Small intestine (tissue), 7 donors: Measurements from ENCODE around the gene CD248. TPM values are rescaled to one million over a fixed set of nuclear protein-coding genes. Genes with fewer than 3 reads are reported as not detected.
A peak's percentile ranks its signal among the peaks of the same experiment; 100 is the strongest.
"Not testable (repeated sequence)": the region's sequence is repeated elsewhere in the genome, so short reads cannot be mapped to it uniquely, and the experiment has no call there.

Experiments used
- DNase-seq, 2 donors: peaks; one replicate each; pipeline versions ENCODE4 v3.0.0 to v3.0.0-alpha.2; 2013
- FAIRE-seq: peaks from 2 replicates; lab custom pipeline; 2012; peaks lifted over from hg19 to GRCh38; lab: Jason Lieb, UNC
- H3K27ac ChIP-seq, 3 donors: one replicate each; pipeline ENCODE4 v1.5.1; 2013; ENCODE audit warnings: low read length in 2 of 3, mild to moderate bottlenecking in 2 of 3, control low read depth in 1 of 3, inconsistent platforms in 1 of 3, low read depth in 1 of 3, moderate library complexity in 1 of 3
- H3K27me3 ChIP-seq, 3 donors: one replicate each; pipeline ENCODE4 v1.6.1; 2013; ENCODE audit warnings: low read length in 3 of 3, inconsistent platforms in 1 of 3; ENCODE audit not compliant: control insufficient read depth in 3 of 3, insufficient read depth in 3 of 3
- H3K36me3 ChIP-seq, 3 donors: one replicate each; pipeline ENCODE4 v1.6.1; 2013; ENCODE audit warnings: low read length in 3 of 3, inconsistent platforms in 1 of 3, low read depth in 1 of 3, mild to moderate bottlenecking in 1 of 3, moderate library complexity in 1 of 3; ENCODE audit not compliant: control insufficient read depth in 3 of 3, insufficient read depth in 2 of 3
- H3K4me1 ChIP-seq, 3 donors: one replicate each; pipeline ENCODE4 v1.6.1; 2013; ENCODE audit warnings: low read length in 2 of 3, inconsistent platforms in 1 of 3, low read depth in 1 of 3, mild to moderate bottlenecking in 1 of 3, moderate library complexity in 1 of 3; ENCODE audit not compliant: control insufficient read depth in 3 of 3, insufficient read depth in 2 of 3
- H3K4me3 ChIP-seq, 3 donors: one replicate each; pipeline ENCODE4 v1.5.1; 2013; ENCODE audit warnings: low read length in 3 of 3, control low read depth in 1 of 3, inconsistent platforms in 1 of 3, low read depth in 1 of 3, mild to moderate bottlenecking in 1 of 3, moderate library complexity in 1 of 3
- H3K9me3 ChIP-seq, 2 donors: one replicate each; pipeline ENCODE4 v1.6.1; 2013; ENCODE audit warnings: low read depth in 1 of 2, low read length in 1 of 2; ENCODE audit not compliant: control insufficient read depth in 2 of 2, insufficient read depth in 1 of 2
- WGBS, 3 donors: extraction: QIAGEN DNeasy Blood & Tissue Kit; methylation state at CpG; one replicate each; pipeline ENCODE4 v1.1.7; 2013; 5-methylcytosine and 5-hydroxymethylcytosine counted together
- polyA plus RNA-seq, 4 donors: library from polyadenylated mRNA; stranded (reverse) in 3 of 4; unstranded in 1 of 4; fragments of 200-250 nt in 3 of 4; fragments of 120-200 nt in 1 of 4; gene quantifications; one replicate each; pipeline versions ENCODE4 v1.2.1 to v1.2.3, GENCODE V29; 2013
- donor health status: healthy with polysubstance abuse.
- donor health status: control.
- donor health status: control.
- donor health status: Bipolar disorder and iron deficiency.
- donor health status: healthy.

Gene CD248
- polyA plus RNA-seq, 4 donors: 1.6 to 35.7 (median 19.1) TPM; not detected in 1

DNA sequence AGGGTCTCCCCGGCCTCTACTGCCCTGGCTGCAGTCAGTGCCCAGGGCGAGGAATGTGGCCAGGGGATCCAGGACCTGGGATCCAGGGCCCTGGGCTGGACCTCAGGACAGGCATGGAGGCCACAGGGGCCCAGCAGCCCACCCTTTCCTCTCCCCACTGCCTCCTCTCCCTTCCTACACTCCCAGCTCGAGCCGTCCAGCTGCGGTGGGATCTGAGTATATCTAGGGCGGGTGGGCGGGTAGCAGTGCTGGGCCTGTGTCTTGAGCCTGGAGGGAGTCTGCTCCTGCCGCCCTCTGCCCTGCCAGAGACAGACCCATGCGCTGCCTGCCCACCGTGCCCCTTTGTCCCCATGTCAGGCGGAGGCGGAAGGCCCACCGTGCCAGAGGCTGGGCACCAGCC lies 40.2 kb downstream of the CD248 start:
- not testable (repeated sequence) for H3K4me1 ChIP-seq, H3K4me3 ChIP-seq, H3K27ac ChIP-seq, FAIRE-seq, H3K9me3 ChIP-seq, DNase-seq
- Histone ChIP-seq H3K36me3 (peaks cover 12 to 59% (median 29%) of the 10 kb centered on the region in 3 donors), H3K27me3 (peaks cover 0 to 14% (median 0%) of the 10 kb centered on the region in 3 donors)
- 82 to 94% (median 87%) methylated on average over 7 to 13 of the region's 13 CpGs for WGBS, 3 donors

DNA sequence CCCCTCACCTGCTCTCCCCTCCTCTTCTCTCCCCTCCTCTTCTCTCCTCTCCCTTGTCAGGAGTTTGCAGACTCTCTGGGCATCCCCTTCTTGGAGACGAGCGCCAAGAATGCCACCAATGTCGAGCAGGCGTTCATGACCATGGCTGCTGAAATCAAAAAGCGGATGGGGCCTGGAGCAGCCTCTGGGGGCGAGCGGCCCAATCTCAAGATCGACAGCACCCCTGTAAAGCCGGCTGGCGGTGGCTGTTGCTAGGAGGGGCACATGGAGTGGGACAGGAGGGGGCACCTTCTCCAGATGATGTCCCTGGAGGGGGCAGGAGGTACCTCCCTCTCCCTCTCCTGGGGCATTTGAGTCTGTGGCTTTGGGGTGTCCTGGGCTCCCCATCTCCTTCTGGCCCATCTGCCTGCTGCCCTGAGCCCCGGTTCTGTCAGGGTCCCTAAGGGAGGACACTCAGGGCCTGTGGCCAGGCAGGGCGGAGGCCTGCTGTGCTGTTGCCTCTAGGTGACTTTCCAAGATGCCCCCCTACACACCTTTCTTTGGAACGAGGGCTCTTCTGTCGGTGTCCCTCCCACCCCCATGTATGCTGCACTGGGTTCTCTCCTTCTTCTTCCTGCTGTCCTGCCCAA lies 40.7 kb downstream of the CD248 start:
- peaks cover 0 to 6% (median 1%) of the 10 kb centered on the region in 3 donors for H3K4me1 ChIP-seq
- H3K36me3 ChIP-seq: peaks cover 12 to 62% (median 29%) of the 10 kb centered on the region in 3 donors
- H3K4me3 ChIP-seq: no peak overlapping the region
- 86 to 90% (median 88%) methylated on average over 14 of the region's 14 CpGs for WGBS, 3 donors
- no peak for FAIRE-seq
- no peak overlapping the region for H3K27ac ChIP-seq
- peaks cover 0 to 14% (median 0%) of the 10 kb centered on the region in 3 donors for H3K27me3 ChIP-seq
- H3K9me3 ChIP-seq: no peaks in the 10 kb centered on the region
- no peak for DNase-seq

DNA sequence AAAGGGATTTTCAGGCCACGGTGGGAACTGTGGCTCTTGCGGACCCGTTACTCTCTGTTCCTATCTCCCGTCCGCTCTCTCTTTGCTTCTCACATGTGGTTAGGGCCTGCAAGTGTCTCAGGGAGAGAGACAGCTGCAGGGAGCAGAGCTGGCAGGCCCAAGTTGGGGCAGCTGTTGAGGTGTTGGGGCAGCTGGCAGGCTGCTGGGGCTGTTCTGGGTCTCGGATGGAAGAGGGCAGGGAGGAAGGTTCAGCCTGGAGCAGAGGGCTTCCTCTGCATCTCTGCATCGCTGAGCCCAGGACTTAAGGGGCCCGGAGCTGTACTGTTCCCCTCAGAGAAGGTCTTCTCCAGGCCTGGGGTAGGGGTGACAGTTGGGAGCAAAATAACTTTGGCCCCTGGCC lies 41.4 kb downstream of the CD248 start:
- Histone ChIP-seq H3K27me3 (peaks cover 0 to 14% (median 0%) of the 10 kb centered on the region in 3 donors), H3K4me3 (no peak overlapping the region), H3K9me3 (no peaks in the 10 kb centered on the region), H3K27ac (no peak overlapping the region), H3K4me1 (peaks cover 0 to 6% (median 1%) of the 10 kb centered on the region in 3 donors), H3K36me3 (peaks cover 12 to 68% (median 29%) of the 10 kb centered on the region in 3 donors)
- FAIRE-seq (no peak), DNase-seq (no peak)
- 92 to 94% (median 94%) methylated on average over 8 of the region's 8 CpGs for WGBS, 3 donors

DNA sequence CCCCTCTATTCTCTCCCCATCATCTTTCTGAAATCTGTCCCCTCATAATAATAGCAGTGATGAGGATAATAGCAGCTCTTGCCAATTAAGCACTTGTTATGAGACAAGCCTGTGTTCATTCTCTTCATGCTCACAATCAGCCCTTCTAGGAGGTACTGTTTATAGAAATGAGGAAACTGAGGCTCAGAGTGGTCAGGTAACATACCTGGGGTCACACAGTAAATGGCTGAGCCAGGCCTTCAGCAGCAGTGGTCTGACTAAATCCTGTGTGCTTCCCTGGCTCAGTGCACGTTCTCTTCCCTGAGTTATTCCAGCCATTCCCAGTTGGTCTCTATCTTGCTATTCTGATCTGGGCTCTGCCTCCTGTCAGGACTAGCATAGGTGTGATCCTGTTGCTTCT lies 42.6 kb downstream of the CD248 start:
- DNase-seq (no peak), FAIRE-seq (no peak)
- H3K9me3 ChIP-seq: no peaks in the 10 kb centered on the region
- peaks cover 0 to 7% (median 0%) of the 10 kb centered on the region in 3 donors for H3K27me3 ChIP-seq
- no peak overlapping the region for H3K4me3 ChIP-seq
- 64 to 72% (median 71%) methylated on average over 1 of the region's 1 CpG for WGBS, 3 donors
- peaks cover 12 to 74% (median 29%) of the 10 kb centered on the region in 3 donors for H3K36me3 ChIP-seq
- H3K4me1 ChIP-seq: peaks cover 0 to 11% (median 1%) of the 10 kb centered on the region in 3 donors
- H3K27ac ChIP-seq: no peak overlapping the region

DNA sequence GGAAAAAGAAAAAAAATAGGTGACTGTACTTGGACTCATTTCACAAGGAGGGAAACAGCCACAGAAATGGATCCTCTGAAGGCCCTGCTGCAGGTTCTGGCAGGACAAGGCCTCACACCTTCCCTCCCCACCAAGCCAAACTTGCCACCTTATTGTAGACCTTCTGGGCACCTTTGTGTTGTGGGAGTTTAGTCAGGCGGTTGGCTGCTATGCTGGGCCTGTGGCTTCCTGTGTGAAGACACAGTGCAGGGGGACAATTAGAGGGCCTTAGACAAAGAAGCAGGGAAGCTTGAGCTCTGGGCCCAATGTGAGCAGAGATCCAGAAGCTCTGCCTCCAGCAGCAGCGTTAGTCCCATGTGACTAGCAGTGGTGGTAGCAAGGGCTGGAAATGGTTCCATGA lies 44.2 kb downstream of the CD248 start:
- WGBS, 3 donors: 80 to 96% (median 81%) methylated on average over 2 of the region's 2 CpGs
- FAIRE-seq: no peak
- H3K27me3 ChIP-seq: no peaks in the 10 kb centered on the region
- no peak overlapping the region for H3K4me3 ChIP-seq
- no peaks in the 10 kb centered on the region for H3K9me3 ChIP-seq
- peaks cover 0 to 9% (median under 1%) of the 10 kb centered on the region in 3 donors for H3K4me1 ChIP-seq
- H3K27ac ChIP-seq: no peak overlapping the region
- H3K36me3 ChIP-seq: peaks cover 12 to 74% (median 29%) of the 10 kb centered on the region in 3 donors
- DNase-seq: no peak

DNA sequence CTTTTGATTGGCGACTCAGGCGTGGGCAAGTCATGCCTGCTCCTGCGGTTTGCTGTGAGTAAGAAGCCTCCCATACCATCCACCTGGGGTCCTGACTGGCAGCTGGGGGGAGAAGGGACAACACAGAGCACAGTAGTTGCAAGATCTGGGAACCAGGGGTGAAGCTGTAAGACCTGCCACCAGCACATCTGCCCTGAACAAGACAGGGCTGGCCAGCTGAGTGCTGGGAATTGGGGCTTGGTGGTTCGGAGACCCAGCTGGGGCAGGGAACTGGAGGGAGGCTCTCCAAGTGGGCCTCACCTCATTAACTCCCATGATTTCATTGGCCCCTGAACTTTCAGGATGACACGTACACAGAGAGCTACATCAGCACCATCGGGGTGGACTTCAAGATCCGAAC lies 45.0 kb downstream of the CD248 start:
- H3K27ac ChIP-seq: no peak overlapping the region
- H3K9me3 ChIP-seq: no peaks in the 10 kb centered on the region
- DNase-seq: no peak
- H3K27me3 ChIP-seq: no peaks in the 10 kb centered on the region
- 91 to 96% (median 93%) methylated on average over 7 of the region's 7 CpGs for WGBS, 3 donors
- FAIRE-seq: no peak
- no peak overlapping the region for H3K4me3 ChIP-seq
- peaks cover 12 to 68% (median 29%) of the 10 kb centered on the region in 3 donors for H3K36me3 ChIP-seq
- peaks cover 0 to 9% (median 0%) of the 10 kb centered on the region in 3 donors for H3K4me1 ChIP-seq

DNA sequence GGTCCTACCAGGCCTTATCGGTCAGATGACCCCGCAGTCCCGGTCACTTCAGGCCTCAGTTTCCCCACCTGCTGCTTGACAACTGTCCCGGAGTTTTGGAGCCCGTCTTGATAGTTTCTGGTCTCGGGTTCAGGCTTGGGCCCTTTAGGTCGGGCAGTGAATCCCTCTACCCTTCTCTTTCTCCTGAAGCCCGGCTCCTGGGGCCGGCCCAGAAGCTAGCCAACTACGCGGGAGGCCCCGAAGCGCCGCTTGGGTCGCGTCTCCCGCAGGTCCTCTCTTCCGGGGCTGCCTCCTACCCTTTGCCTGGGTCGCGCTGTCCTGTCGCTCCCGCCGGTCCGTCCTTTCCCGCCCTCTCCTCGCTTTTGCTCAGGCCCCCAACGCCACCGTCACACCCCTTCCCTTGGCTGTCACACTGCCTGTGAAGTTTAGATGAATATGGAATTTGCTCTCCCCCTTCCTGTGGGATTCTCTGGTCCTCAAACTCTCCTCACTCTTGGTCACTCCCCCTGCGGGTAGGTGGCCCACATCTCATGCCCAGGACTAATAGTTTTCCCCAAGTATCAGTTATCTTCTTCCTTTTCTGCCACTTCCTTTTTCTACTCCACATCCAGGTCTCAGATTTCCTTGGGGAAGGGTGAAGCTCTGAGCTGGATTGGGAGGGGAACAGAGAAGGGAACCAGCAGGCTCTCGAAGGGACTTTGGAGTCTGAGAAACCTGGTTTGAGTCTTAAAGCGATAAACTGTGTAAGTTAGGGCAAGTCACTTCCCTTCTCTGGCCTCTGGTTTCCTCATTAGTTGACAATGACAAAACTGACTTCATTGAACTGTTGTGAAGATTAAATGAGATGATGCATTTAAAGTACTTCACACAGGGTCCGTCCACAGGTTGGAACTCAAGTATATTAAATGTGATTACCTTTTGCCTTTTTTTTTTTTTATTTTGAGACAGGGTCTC lies 47.6 kb downstream of the CD248 start:
- Histone ChIP-seq H3K4me1 (peaks cover 0 to 12% (median 0%) of the 10 kb centered on the region in 3 donors), H3K9me3 (no peaks in the 10 kb centered on the region), H3K27ac (peak overlapping the region; percentile 76 to 95 (median 94)), H3K27me3 (no peaks in the 10 kb centered on the region), H3K4me3 (peak overlapping the region; percentile 78 to 99 (median 88)), H3K36me3 (peaks cover 6 to 67% (median 16%) of the 10 kb centered on the region in 3 donors)
- DNase-seq (peak; percentile 51 to 63), FAIRE-seq (no peak)
- WGBS, 3 donors: 1 to 2% (median 1%) methylated on average over 32 of the region's 32 CpGs

DNA sequence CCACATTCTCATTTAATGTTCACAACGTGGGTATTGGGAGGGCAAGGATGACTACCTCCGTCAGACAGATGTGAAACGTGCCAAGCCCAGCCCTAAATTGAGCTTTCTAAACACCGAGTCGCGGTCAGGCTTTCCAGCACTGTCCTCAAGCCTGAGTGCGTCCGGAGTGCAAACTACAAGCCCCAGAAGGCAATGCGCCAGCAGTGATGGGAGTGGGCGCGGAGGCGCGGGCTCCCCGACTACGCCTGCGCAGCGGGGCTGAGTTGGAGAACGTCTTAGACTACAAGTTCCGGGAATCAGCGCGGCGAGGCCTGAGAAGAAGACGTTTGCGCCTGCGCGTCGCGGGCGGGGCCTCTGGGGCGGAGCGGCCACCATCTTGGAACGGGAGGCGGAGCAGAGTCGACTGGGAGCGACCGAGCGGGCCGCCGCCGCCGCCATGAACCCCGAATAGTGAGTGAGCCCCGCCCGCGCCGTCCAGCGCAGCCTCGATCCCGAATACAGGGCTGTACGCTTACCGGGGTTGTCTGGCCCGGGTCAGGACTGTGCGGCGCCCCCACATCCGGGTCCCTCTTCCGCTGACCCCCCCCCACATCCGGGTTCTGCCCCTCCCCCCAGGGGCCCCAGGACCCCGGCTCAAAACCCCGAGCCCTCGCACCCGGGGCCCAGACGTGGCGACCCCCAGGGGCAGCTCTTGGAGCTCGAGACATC lies 48.4 kb downstream of the CD248 start, which contains the start of gene RAB1B:
RAB1B (plus strand) TSS at position 396 of the 708 bp plus-strand sequence; CDS start at position 437, 41 bp downstream.
- no peaks in the 10 kb centered on the region for H3K27me3 ChIP-seq
- H3K36me3 ChIP-seq: peaks cover 3 to 67% (median 14%) of the 10 kb centered on the region in 3 donors
- WGBS, 3 donors: 0% methylated on average over 50 to 64 of the region's 64 CpGs

More for the DNA sequence above, 48.4 kb downstream of the CD248 start, which contains the start of gene RAB1B:
- Histone ChIP-seq H3K27ac (peak within 1 kb of the TSS; percentile 78 to 95 (median 94)), H3K4me1 (peaks cover 0 to 12% (median 0%) of the 10 kb centered on the region in 3 donors), H3K9me3 (no peaks in the 10 kb centered on the region), H3K4me3 (peak within 1 kb of the TSS; percentile 78 to 99 (median 88))
- FAIRE-seq (no peak), DNase-seq (peak; percentile 100)
